Mucosa of rectum (tissue), 2 donors: ENCODE measurements around the gene POP5.
A peak's percentile ranks its signal among the peaks of the same experiment; 100 is the strongest.
"Not testable (repeated sequence)": the region's sequence is repeated elsewhere in the genome, so short reads cannot be mapped to it uniquely, and the experiment has no call there.

ENCODE experiments used
- H3K27ac ChIP-seq, 2 donors: one replicate each; pipeline ENCODE4 v1.7.0; 2013; ENCODE audit warnings: inconsistent platforms in 2 of 2, low read depth in 2 of 2, low read length in 2 of 2
- H3K27me3 ChIP-seq, 2 donors: one replicate each; pipeline ENCODE4 v1.7.0; 2013; ENCODE audit warnings: low read length in 2 of 2; ENCODE audit not compliant: control insufficient read depth in 2 of 2, insufficient read depth in 2 of 2
- H3K36me3 ChIP-seq, 2 donors: one replicate each; pipeline ENCODE4 v1.7.0; 2013; ENCODE audit warnings: low read length in 2 of 2; ENCODE audit not compliant: control insufficient read depth in 2 of 2, insufficient read depth in 2 of 2
- H3K4me1 ChIP-seq, 2 donors: one replicate each; pipeline ENCODE4 v1.7.0; 2013; ENCODE audit warnings: low read length in 2 of 2, mild to moderate bottlenecking in 1 of 2; ENCODE audit not compliant: control insufficient read depth in 2 of 2, insufficient read depth in 2 of 2
- H3K4me3 ChIP-seq, 2 donors: one replicate each; pipeline ENCODE4 v1.7.0; 2013; ENCODE audit warnings: low read length in 2 of 2
- H3K9ac ChIP-seq, 2 donors: one replicate each; pipeline ENCODE4 v1.7.0; 2013; ENCODE audit warnings: low read length in 2 of 2, low read depth in 1 of 2, mild to moderate bottlenecking in 1 of 2
- H3K9me3 ChIP-seq, 2 donors: one replicate each; pipeline ENCODE4 v1.7.0; 2013; ENCODE audit warnings: low read length in 2 of 2; ENCODE audit not compliant: control insufficient read depth in 2 of 2
- donor health status: healthy.
- donor health status: Normal muscosa, but diverticular disease.

Gene POP5

DNA sequence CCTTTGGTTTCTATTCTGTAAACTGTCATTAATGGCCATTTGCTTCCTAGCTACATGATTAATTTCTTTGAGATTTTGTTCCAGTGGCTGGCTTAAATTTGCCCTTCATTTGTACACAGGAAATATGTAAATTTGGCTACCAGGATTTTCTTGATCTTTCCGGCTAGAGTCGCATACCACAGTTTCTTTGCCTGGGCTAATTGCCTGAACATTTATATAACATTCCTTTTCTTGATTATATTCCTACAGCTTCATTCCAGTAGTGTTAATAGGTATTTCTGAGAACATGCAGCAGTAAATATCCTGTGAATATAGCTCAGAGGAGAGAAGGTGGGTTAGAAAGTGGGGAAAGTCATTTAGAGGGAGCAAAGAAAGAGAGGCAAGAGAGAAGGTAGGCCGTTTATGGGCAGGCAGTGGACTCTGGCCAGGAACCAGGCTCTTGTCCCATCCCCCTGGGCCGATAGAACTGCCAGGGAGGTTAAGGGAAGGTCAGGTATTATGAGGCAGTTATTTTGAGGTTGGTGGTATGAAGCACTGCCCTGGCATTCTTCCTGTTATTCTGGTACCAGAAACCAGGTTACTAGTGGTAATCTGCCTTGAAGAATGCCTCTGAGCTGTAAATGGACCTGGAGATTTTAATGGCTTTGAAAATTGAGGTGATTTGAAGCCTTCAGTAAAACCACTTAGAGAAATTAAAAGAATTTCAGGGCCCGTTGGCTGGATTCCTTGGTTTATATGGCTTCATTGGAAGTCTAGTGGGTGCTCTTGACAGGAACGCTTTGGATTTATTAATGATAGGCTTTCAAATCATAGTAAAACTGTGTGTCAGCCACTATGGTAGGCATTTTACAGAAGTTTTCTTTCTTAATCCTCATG is 42.7 kb downstream of the POP5 start:
- H3K36me3 ChIP-seq = peaks cover 7 to 19% of the 10 kb centered on the region in 2 donors
- peak overlapping the region; percentile 13 to 41 for H3K9ac ChIP-seq
- H3K4me1 ChIP-seq = peaks cover 36 to 50% of the 10 kb centered on the region in 2 donors
- H3K27me3 ChIP-seq = no peaks in the 10 kb centered on the region
- no peaks in the 10 kb centered on the region for H3K9me3 ChIP-seq
- peak overlapping the region; percentile 71 to 80 for H3K27ac ChIP-seq
- H3K4me3 ChIP-seq = peak overlapping the region; percentile 49 to 60

GRCh38 chr12:120537856-120538220 is 43.4 kb downstream of the POP5 start:
- no peaks in the 10 kb centered on the region for H3K9me3 ChIP-seq
- H3K27ac ChIP-seq = peak overlapping the region; percentile 71 to 80
- H3K36me3 ChIP-seq = peaks cover 5 to 18% of the 10 kb centered on the region in 2 donors
- no peaks in the 10 kb centered on the region for H3K27me3 ChIP-seq
- peak overlapping the region; percentile 49 to 54 for H3K4me3 ChIP-seq
- peaks cover 36 to 50% of the 10 kb centered on the region in 2 donors for H3K4me1 ChIP-seq
- peak overlapping the region; percentile 1 to 13 for H3K9ac ChIP-seq

DNA sequence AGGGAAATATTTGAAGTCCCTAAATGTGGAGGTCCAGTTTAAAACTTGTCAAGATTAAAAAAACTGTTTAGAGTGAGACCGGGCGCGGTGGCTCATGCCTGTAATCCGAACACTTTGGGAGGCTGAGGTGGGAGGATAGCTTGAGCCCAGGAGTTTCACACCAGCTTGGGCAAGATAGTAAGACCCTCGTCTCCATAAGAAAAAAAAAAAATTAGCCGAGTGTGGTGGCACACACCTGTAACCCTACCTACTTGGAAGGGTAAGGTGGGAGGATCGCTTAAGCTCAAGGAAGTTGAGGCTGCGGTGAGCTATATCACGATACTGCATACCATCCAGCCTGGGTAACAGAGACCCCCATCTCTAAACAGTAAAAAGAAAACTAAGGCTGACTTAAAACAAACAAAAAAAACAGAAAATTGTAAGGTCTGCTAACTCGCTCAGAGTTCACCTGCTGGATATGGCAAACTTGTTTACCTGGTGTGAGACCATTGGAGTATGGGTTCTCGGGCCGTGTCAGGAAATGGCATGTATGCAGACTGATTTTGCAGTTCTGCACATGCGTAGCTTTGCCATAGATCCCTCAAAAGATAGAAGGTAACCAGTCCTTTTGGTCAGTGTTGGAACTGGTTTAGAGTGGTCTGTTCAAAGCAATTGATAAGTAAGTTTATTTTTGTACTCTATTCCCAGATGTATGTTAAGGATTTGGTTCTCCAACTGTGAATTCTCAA is 45.0 kb downstream of the POP5 start:
- Histone ChIP-seq H3K4me3 (peak overlapping the region; percentile 91 to 98), H3K9ac (peak overlapping the region; percentile 27 to 96), H3K36me3 (peaks cover 3 to 10% of the 10 kb centered on the region in 2 donors), H3K27ac (peak overlapping the region; percentile 93 to 94), H3K27me3 (no peaks in the 10 kb centered on the region), H3K9me3 (no peaks in the 10 kb centered on the region), H3K4me1 (peaks cover 33 to 50% of the 10 kb centered on the region in 2 donors)

GRCh38 chr12:120534703-120535655 is 46.2 kb downstream of the POP5 start:
- Histone ChIP-seq H3K4me1 (peaks cover 33 to 47% of the 10 kb centered on the region in 2 donors), H3K4me3 (peak overlapping the region; percentile 91 to 98), H3K36me3 (peaks cover 0 to 3% of the 10 kb centered on the region in 2 donors), H3K9me3 (no peaks in the 10 kb centered on the region), H3K9ac (peak overlapping the region; percentile 89 to 96), H3K27me3 (no peaks in the 10 kb centered on the region), H3K27ac (peak overlapping the region; percentile 93 to 94)

DNA sequence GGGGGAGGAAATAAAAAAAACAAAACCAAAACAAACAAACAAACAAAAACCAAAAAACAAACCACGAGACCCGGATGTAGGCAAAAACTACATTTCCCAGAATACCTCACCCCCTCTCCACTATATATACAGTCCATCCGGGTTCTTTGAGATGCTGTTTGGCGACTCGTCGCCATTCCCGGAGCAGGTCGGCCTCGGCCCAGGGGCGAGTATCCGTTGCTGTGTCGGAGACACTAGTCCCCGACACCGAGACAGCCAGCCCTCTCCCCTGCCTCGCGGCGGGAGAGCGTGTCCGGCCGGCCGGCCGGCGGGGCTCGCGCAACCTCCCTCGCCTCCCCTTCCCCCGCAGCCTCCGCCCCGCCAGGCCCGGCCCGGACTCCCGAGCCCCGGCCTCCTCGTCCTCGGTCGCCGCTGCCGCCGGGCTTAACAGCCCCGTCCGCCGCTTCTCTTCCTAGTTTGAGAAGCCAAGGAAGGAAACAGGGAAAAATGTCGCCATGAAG is 46.9 kb downstream of the POP5 start, which contains the start of gene RNF10:
Gene RNF10, plus strand, starts transcription at position 154 of the 500 bp plus-strand sequence. CDS start 456 bp downstream, outside the sequence.
- Histone ChIP-seq H3K4me1 (peaks cover 36 to 44% of the 10 kb centered on the region in 2 donors), H3K27me3 (no peaks in the 10 kb centered on the region), H3K27ac (peak within 1 kb of the TSS; percentile 93 to 94)

DNA sequence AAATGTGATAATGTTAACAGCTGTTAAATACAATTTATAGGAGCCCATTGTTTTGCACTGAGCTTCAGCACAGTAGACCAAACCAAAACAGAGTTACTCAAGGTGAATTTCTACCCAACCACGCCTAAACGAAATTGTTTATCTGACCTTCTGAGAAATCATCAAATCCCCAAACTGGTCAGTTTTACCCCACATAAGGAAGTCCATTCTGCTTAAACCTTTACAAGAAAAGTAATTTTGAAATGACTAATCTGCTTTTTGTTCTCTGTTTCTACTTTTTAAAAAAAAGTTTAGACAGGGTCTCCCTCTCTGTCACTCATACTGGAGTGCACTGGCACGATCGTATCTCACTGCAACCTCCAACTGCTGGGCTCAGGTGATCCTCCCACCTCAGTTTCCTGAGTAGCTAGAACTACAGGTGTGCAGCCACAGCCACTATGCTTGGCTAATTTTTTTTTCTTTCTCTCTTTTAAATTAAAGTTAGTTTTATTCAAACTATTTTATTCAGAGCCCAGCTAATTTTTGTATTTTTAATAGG is 48.4 kb downstream of the POP5 start:
- no peaks in the 10 kb centered on the region for H3K27me3 ChIP-seq
- H3K27ac ChIP-seq = no peak overlapping the region
- peaks cover 26 to 33% of the 10 kb centered on the region in 2 donors for H3K4me1 ChIP-seq
- H3K36me3 ChIP-seq = no peaks in the 10 kb centered on the region
- H3K4me3 ChIP-seq = no peak overlapping the region
- no peaks in the 10 kb centered on the region for H3K9me3 ChIP-seq
- no peak overlapping the region for H3K9ac ChIP-seq

More for the DNA sequence above, 46.9 kb downstream of the POP5 start, which contains the start of gene RNF10:
- no peaks in the 10 kb centered on the region for H3K36me3 ChIP-seq
- H3K4me3 ChIP-seq = peak within 1 kb of the TSS; percentile 91 to 98
- H3K9ac ChIP-seq = peak within 1 kb of the TSS; percentile 89 to 96
- H3K9me3 ChIP-seq = no peaks in the 10 kb centered on the region

- Histone ChIP-seq H3K4me3 (peak overlapping the region; percentile 88 to 96), H3K9ac (peak overlapping the region in 1 of 2 donors; percentile 96), H3K27ac (peak overlapping the region; percentile 84 to 89), H3K4me1 (peaks cover 7 to 11% of the 10 kb centered on the region in 2 donors)
- H3K36me3 ChIP-seq, H3K9me3 ChIP-seq, H3K27me3 ChIP-seq: not testable (repeated sequence)
Measured at GRCh38 chr12:120530418-120530761, 50.8 kb downstream of the POP5 start.

DNA sequence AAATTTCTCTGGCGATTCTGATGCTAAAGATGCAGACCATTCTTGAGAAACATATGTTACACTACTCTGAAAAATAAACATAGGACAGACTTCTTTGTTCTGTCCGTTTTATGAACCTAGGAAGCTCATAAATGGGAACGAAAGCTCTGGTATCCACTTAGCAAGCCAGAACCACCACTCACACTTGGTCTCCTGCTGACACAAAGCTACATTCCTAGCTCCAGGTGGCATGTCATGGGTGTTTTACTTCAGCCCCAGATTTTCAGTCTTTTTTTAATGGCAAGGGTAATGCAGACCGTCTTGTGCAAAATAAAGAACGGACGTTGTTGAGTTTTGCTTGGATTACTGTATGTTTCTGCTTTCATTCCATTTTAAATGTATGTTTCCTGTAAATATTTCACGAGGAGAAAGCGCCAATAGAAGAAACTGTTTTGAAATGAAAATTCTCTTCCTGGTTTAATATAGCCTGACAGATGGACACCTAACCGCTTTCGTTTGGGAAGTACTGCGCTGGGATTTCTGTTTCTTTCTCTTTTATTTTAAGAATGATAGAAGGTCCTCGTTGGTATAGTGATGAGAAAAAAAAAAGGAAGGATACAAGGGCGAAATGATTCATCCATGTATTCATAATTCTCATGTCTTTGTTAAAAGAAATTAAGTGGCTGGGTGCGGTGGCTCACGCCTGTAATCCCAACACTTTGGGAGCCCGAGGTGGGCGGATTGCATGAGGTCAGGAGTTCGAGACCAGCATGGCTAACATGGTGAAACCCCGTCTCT is 51.4 kb downstream of the POP5 start:
- Histone ChIP-seq H3K9me3 (no peaks in the 10 kb centered on the region), H3K36me3 (no peaks in the 10 kb centered on the region), H3K27ac (peak overlapping the region; percentile 84 to 89), H3K4me1 (peaks cover 6 to 7% of the 10 kb centered on the region in 2 donors), H3K9ac (peak overlapping the region; percentile 96), H3K4me3 (peak overlapping the region; percentile 88 to 96), H3K27me3 (no peaks in the 10 kb centered on the region)
